Esophagus squamous epithelium (tissue), 5 donors: Measurements from ENCODE around the gene SLC8A2. TPM values are rescaled to one million over a fixed set of nuclear protein-coding genes. Genes with fewer than 3 reads are reported as not detected.

Experiments
- DNase-seq: peaks from one replicate; lab custom pipeline; 2025; lab: John Stamatoyannopoulos, UW
- H3K27ac ChIP-seq, 4 donors: fragments of 200-600 bp; sonication (generic); one replicate each; pipeline ENCODE4 v1.5.1; 2016 to 2019; ENCODE audit warnings: mild to moderate bottlenecking in 1 of 4
- H3K27me3 ChIP-seq, 4 donors: fragments of 200-600 bp; sonication (generic); 1 replicate in 3 of 4; 2 replicates in 1 of 4; pipeline versions ENCODE4 v1.5.1 to v1.6.0; 2017 to 2021; ENCODE audit warnings: antibody characterized with exemption in 1 of 4
- H3K36me3 ChIP-seq, 3 donors: fragments of 200-600 bp; sonication (generic); one replicate each; pipeline ENCODE4 v1.5.1; 2016 to 2019
- H3K4me1 ChIP-seq, 3 donors: fragments of 200-600 bp; sonication (generic); one replicate each; pipeline ENCODE4 v1.5.1; 2017 to 2019
- H3K4me3 ChIP-seq, 4 donors: fragments of 200-600 bp; sonication (generic); 1 replicate in 3 of 4; 2 replicates in 1 of 4; pipeline ENCODE4 v1.5.1; 2016 to 2019; ENCODE audit warnings: mild to moderate bottlenecking in 2 of 4, moderate library complexity in 1 of 4
- H3K9me3 ChIP-seq, 3 donors: fragments of 200-600 bp; sonication (generic); one replicate each; pipeline ENCODE4 v1.5.1; 2016 to 2019
- POLR2A ChIP-seq, 4 donors: fragments of 450-650 bp; IDR thresholded peaks; one replicate each; pipeline ENCODE4 v1.6.1; 2017; ENCODE audit warnings: antibody characterized with exemption in 4 of 4, mild to moderate bottlenecking in 4 of 4, moderate library complexity in 3 of 4
- WGBS, 2 donors: methylation state at CpG; one replicate each; pipeline ENCODE4 v1.1.5; 2018; 5-methylcytosine and 5-hydroxymethylcytosine counted together
- intact Hi-C: fragments of 100-400 bp; cut with DNase I; formaldehyde crosslinking; loops from one replicate; pipeline ENCODE4 v1.15.0; 2022
- total RNA-seq, 4 donors: library from RNA; depleted of rRNA; stranded (reverse); fragments of >200 nt; gene quantifications; one replicate each; pipeline ENCODE4 v1.1.0, GENCODE V29; 2016
- TF ChIP-seq, protein P1 (sequence below), 6 experiments: fragments of 450-650 bp in 4 of 6; fragments of 200-600 bp in 2 of 6; sonication (generic) in 2 of 6; IDR thresholded peaks; one replicate each; pipeline ENCODE4 v1.5.1; 2016 to 2019; ENCODE audit warnings: antibody characterized with exemption in 6 of 6, mild to moderate bottlenecking in 4 of 6, moderate library complexity in 4 of 6
- donor health status: DM: yes; HTN: yes; CAD: no.

SLC8A2 gene
- total RNA-seq, 4 donors from 2014 or later = 0.08 to 5.0 (median 3.6) TPM; not detected in 1

DNA sequence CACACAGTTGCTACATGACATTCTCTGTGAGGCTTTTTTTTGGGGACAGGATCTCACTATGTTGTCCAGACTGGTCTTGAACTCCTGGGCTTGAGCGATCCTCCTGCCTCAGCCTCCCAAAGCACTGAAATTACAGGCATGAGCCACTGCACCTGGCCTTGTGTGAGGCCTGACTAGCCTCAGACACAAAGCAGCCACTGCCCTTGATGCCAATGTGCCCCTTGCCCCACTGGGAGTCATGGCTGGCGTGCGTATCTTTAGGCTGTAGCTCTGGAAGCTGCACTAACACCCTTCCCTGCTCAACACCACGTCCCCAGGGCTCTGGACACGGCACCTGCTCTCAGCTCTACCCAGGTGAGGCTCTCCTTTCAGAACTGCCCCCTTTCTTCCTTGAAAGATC is 26.9 kb upstream of the SLC8A2 start:
- no peaks in the 10 kb centered on the region for H3K27me3 ChIP-seq
- no peak overlapping the region for H3K4me3 ChIP-seq
- H3K4me1 ChIP-seq = peaks cover 0 to 22% (median 0%) of the 10 kb centered on the region in 3 donors
- WGBS, 2 donors = 94 to 95% methylated on average over 3 to 5 of the region's 5 CpGs
- peaks cover 25 to 99% (median 44%) of the 10 kb centered on the region in 3 donors for H3K36me3 ChIP-seq
- intact Hi-C loops = no loop called here
- no peak for TF ChIP-seq POLR2A (IDR thresholded peaks at IDR 0.05)
- TF ChIP-seq, protein P1, sequence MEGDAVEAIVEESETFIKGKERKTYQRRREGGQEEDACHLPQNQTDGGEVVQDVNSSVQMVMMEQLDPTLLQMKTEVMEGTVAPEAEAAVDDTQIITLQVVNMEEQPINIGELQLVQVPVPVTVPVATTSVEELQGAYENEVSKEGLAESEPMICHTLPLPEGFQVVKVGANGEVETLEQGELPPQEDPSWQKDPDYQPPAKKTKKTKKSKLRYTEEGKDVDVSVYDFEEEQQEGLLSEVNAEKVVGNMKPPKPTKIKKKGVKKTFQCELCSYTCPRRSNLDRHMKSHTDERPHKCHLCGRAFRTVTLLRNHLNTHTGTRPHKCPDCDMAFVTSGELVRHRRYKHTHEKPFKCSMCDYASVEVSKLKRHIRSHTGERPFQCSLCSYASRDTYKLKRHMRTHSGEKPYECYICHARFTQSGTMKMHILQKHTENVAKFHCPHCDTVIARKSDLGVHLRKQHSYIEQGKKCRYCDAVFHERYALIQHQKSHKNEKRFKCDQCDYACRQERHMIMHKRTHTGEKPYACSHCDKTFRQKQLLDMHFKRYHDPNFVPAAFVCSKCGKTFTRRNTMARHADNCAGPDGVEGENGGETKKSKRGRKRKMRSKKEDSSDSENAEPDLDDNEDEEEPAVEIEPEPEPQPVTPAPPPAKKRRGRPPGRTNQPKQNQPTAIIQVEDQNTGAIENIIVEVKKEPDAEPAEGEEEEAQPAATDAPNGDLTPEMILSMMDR (IDR thresholded peaks at IDR 0.05) = no peak
- no peak overlapping the region for H3K27ac ChIP-seq
- no peak for DNase-seq
- no peaks in the 10 kb centered on the region for H3K9me3 ChIP-seq

GRCh38 chr19:47497821-47498520 is 26.3 kb upstream of the SLC8A2 start:
- 71 to 77% methylated on average over 6 to 11 of the region's 14 CpGs for WGBS, 2 donors
- Histone ChIP-seq H3K27me3 (no peaks in the 10 kb centered on the region), H3K9me3 (no peaks in the 10 kb centered on the region), H3K4me3 (no peak overlapping the region), H3K27ac (no peak overlapping the region), H3K36me3 (peaks cover 25 to 99% (median 39%) of the 10 kb centered on the region in 3 donors), H3K4me1 (peaks cover 0 to 22% (median 0%) of the 10 kb centered on the region in 3 donors)
- intact Hi-C loops = no loop called here
- no peak for DNase-seq
- TF ChIP-seq, protein P1 (IDR thresholded peaks at IDR 0.05) = no peak
- TF ChIP-seq POLR2A (IDR thresholded peaks at IDR 0.05) = no peak

- WGBS, 2 donors = 77 to 81% methylated on average over 12 of the region's 23 CpGs
- no peak for TF ChIP-seq POLR2A (IDR thresholded peaks at IDR 0.05)
- TF ChIP-seq, protein P1 (IDR thresholded peaks at IDR 0.05) = no peak
- H3K27ac ChIP-seq = no peak overlapping the region
- peaks cover 28 to 99% (median 34%) of the 10 kb centered on the region in 3 donors for H3K36me3 ChIP-seq
- no peak for DNase-seq
- intact Hi-C loops = no loop called here
- H3K4me3 ChIP-seq = no peak overlapping the region
- no peaks in the 10 kb centered on the region for H3K27me3 ChIP-seq
- H3K4me1 ChIP-seq = peaks cover 0 to 22% (median 0%) of the 10 kb centered on the region in 3 donors
- no peaks in the 10 kb centered on the region for H3K9me3 ChIP-seq
These were observed 25.5 kb upstream of the SLC8A2 start for GRCh38 chr19:47497050-47497766.

GRCh38 chr19:47495478-47496372 is 24.0 kb upstream of the SLC8A2 start:
- intact Hi-C loops = no loop called here
- Histone ChIP-seq H3K9me3 (no peaks in the 10 kb centered on the region), H3K27me3 (no peaks in the 10 kb centered on the region), H3K4me1 (peaks cover 0 to 13% (median 0%) of the 10 kb centered on the region in 3 donors), H3K27ac (no peak overlapping the region), H3K36me3 (peaks cover 33 to 99% (median 36%) of the 10 kb centered on the region in 3 donors), H3K4me3 (no peak overlapping the region)
- no peak for DNase-seq
- TF ChIP-seq, protein P1 (IDR thresholded peaks at IDR 0.05) = no peak
- TF ChIP-seq POLR2A (IDR thresholded peaks at IDR 0.05) = no peak
- 76 to 79% methylated on average over 13 to 15 of the region's 17 CpGs for WGBS, 2 donors
